HG02885 (cell line): ENCODE results near the gene MRPS7.
A peak's percentile ranks its signal among the peaks of the same experiment; 100 is the strongest.
"Not testable (repeated sequence)": the region's sequence is repeated elsewhere in the genome, so short reads cannot be mapped to it uniquely, and the experiment has no call there.

Experiments
- ATAC-seq: cut with Tn5 transposase; IDR thresholded peaks from one replicate; pipeline ENCODE4 v1.9.1; 2021; ENCODE audit warnings: mild to moderate bottlenecking; ENCODE audit not compliant: unreplicated experiment, poor library complexity

Gene MRPS7

DNA sequence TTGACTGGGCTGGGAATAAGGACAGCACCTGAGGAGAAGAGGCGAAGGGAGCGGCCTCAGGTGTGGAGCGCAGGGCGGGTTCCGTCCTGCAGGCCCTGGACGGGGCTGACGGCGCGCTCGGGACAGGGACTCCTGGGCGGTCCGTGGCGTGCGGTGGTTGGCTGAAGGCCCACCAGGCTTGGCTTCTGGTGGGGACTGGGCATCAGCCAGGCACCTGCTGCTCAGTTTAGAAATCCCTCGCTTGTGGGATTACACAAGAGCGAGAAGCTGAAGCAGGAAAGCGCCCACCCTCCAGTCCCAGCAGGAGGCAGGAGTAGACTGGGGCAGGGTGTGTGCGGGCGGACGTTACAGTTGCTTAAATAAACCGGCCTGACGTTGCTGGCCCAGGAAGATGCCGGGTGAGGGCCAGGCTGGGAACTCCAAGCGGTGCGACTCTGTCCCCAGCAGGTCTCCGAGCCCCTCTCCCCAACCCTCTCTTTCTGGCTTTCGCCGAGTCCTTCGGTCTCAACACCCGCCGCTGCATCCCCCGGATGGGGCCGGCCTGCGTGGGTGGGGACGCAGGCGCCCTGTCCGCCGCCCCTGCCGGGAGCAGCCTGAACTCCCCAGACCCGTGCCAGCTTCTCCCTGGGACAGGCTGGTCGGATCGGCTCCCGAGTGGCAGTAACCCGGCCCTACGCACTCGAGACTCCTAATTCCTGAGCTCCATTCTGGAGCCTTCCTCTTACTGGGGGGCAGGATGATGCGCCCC, 8.7 kb downstream of the MRPS7 start:
- peak; percentile 41 for ATAC-seq

DNA sequence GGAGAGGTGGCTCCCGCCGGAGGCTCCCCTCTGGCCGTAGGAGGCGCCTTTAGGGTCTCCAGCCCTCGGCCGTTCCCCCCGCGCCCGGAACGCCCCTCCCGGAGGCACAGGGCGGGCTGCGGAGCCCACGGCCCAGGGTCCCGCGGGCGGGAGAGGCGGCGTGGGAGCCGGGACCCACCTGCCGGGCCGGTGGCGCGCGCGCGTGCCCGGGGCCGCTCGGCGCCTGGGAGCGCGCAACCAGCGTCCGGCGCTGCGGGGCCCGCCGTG, 9.2 kb downstream of the MRPS7 start, which contains the start of gene MIF4GD:
Gene MIF4GD (minus strand): TSS at position 266 of the 267 bp plus-strand sequence. CDS start 1,036 bp downstream, outside the sequence.
- peak; percentile 37 for ATAC-seq

DNA sequence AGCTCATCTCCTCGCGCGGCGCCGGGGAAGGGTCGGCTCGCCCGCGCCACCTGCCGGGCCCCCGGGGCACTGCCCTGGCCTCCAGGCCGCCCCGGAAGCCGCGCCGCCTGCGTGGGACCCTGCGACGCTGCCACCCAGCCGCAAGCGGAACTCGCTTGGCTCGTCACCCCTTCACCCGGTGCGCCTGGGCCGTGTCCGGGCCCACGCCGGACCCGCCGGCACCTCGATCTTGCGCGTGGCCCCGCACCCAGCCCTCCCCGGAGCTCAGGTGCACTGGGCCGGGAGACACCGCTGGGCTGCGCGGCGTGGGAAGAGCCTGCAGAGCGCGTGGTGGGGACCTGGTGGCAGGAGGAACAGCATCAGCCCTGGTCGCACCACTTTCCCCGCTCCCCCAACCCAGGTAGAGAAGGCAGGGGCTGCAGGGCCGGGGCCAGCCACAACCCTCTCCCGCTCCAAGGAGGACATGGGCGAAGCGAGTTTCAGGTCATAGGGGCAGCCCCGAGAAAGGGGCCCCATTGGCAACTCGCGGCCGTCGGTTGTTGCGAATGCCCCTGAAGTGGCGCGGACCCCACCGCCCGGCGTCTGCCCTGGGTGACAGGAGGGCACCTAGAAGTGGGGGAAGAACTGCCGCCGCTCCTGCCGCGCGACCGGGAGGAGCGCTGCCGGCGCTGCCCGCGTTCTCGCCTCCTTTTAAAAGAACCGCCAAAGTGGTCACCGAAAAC, 9.7 kb downstream of the MRPS7 start:
- peak; percentile 74 for ATAC-seq

DNA sequence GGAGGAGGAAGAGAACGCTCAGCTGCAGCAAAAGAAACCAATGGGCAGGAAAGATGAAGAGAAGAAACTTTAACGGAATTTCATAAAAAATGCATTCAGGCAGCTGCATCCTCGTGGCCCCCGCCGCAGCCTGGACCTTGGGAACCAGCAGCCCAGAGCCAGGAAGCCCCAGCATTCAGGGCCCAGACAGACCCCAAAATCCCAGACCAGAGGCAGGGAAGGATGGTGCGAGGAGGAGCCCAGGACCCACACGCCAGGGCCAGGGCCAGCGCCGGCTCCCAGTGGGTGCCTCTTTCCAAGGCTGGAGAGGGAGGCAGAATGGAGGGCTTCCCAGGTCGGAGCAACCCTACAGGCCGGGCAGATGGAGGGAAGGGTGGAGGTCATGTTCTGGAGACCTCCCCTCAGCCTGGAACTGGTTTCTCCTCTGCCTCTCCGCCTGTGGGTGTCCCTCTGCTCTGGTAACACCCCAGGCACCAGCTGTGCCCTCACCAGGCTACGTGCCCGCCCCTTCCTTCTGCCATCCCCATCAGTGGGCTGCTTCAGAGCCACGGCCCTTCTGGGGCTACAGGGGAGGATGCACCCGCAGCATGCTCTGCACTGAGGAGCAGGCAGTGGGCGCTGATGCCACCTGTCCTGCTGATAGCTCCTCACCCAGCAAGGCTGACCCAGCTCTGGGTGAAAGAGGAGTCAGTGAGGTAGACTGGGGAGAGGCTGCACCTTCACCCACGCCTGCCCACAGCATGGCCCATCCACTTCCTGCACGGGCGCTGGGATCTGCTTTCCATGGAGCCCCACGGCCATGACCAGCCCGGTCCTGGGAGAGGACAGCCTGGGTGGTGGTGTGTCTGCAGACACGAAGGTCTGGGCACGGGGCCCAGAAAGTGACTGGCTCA, 10.5 kb downstream of the MRPS7 start:
- ATAC-seq: no peak

DNA sequence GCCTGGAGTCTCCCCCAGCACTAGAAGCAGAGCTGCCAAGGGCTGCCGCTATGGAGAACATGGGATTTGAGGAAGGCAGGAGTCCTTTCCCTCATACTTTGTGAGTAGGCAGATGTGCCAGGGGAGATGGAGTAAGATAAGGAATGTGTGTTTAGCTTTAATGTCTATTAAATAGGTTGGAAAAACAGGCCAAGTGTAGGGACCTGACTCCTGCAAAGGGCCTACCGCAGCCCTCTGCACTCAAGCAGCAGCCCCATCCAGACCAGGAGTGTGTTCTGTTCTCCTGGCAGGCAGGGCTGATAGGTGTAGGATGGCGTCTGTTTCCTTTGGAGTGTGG, 11.1 kb downstream of the MRPS7 start:
- no peak for ATAC-seq

DNA sequence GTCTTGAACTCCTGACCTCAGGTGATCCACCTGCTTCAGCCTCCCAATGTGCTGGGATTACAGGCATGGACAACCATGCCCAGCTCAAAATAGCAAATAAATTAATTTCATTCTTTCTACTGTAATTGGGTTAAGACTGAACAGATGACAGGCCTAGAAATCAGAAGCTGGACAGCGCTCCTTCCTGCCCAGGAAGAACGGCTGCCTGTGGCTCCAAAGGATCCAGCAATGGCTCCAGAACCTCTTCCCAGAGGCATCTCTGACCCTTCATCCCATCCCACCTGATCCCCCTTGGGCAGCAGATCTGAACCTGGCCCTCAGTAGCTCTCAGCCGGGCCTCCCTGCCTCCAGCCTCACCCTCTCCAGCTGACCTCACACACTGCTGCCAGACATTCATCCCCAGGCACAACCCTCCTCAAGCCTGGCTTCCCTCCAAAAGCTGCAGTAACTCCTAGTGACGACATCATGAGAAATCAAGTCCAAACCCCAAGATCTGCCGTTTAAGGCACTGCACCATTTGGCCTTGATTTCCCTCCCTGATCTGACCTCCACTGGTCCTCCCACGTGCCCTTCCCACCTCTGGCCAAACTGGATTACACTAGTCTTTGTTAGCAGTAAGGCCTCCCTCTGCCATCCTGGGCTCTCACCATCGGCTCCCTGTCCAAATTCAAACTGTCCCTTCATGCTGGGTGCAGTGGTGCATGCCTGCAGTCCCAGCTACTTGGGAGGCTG, 12.5 kb downstream of the MRPS7 start:
- ATAC-seq: no peak

DNA sequence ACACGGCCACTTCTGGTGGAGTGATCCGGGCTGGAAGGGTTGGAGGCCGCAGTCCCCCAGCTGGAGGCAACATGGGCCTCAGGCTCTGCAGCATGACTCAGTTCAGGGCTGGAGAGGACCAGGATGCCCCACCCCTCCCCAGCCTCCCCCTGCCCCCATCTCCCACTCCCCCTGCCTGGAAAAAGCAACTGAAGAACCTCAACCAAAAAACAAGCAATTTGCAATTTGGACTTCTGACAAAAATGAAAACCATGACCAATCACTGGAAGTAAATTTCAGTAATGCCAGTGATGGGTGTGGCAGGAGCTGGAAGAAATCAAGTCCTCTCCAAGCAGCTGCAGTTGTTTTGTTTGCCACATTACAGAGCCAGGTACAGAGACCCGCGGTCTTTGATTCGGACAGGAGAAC, 16.0 kb downstream of the MRPS7 start:
- ATAC-seq: no peak

DNA sequence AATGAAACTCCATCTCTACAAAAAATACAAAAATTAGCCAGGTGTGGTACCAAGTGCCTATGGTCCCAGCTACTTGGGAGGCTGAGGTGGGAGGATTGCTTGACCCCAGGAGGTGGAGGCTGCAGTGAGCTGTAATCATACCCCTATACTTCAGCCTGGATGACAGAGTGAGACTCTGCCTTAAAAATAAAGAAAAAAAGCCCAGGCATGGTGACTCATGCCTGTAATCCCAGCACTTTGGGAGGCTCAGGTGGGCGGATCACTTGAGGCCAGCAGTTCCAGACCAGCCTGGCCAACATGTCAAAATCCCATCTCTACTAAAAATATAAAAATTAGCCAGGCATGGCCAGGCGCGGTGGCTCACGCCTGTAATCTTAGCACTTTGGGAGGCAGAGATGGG, 18.5 kb downstream of the MRPS7 start:
- ATAC-seq: not testable (repeated sequence)

DNA sequence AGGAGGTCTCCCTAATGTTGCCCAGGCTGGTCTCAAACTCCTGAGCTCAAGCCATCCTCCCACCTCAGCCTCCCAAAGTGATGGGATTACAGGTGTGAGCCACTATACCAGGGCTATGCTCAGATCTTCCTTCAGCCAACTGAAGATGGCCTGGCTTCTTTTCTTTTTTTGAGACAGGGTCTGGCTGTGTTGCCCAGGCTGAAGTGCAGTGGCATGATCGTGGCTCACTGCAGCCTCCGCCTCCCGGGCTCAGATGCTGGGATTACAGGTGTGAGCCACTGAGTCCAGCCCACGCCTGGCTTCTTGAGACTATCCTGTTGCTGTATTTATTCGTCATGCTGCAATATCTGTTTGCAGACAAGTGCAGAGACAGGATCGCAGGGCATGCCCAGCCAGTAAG, 23.4 kb downstream of the MRPS7 start:
- ATAC-seq: no peak

DNA sequence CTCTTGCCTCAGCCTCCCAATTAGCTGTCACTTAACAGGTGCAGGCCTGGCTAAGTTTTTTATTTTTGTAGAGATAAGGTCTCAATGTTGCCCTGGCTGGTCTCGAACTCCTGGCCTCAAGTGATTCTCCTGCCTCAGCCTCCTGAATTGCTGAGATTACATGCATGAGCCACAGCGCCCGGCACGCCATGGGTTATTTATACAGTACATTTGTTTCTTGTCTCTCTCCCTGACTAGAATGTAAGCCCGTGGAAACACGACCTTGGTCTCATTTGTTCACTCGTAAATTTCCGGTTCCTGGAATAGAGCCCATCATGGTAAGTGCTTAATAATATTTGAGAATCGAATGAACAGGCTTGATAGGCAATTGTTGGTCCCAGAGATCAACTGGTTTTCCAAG, 25.5 kb downstream of the MRPS7 start:
- no peak for ATAC-seq

DNA sequence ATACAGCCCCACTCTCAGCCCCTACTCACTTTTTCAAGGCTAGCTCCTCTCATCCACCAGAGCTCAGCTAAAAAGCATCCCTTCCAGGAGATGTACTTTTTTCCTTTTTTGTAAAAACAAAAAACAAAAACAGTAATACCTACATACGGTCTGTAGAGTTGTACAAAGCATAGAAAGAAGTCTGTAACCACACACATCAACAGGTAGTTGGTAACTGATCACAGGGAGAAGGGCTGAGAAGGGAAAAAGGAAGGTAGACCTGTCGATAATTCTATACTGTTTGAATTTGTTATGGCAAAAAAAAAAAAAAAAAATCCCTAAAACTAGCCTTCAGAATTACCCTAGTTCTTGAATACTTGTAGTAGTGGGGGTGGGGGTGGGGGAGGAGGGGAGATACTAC, 26.7 kb downstream of the MRPS7 start:
- ATAC-seq: no peak

DNA sequence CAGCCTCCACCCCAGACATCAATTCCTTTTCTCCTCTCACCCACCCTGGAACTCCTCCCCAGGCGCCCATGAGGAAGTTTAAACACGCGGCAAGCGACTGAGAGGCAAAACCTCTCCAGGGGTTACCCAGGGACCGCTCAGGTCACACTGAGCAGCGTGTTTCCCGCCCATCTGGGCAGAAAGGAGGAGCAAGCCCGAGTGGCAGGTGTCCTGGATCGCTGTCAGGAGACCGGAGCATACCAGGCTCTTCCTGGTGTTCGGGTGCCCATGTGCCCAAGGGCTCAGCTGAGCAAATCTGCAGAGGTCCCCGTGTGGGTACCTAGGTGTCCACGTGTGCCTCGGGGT, 27.1 kb downstream of the MRPS7 start:
- peak; percentile 10 for ATAC-seq

DNA sequence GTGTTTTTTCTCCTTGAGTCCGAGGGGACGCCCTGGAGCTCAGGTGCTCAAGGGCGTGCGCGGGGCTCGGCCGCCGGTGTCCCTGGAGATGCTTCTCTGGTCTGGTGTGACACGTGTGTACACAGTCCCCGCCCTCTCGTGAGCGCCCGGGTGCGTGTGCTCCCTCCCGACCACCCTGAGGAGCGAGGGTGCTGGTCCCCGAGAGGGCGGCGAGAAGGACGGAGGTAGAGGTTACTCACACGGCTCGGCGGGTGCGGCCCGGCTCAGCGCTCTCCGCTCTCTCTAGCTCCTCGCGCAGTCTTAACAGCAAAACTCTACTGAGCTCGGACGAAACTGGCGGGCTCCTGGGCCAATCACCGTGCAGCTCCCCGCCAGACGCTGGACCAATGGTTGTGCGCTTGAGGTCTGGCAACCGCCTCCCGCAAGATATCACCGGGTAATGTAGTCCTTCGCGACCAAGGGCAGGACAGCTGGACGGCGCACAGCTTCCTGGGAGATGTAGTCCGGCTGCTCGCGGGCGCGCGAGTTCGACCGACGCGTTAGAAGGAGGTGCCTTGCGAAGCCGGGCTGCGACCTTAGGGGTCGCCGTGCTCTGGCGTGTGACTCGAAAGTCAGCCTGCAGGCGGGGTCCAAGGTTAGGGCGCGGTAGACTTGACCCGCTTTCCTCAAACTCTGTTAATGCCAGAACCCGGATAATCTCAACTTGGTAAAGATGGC, 27.6 kb downstream of the MRPS7 start, which contains the start of gene SLC25A19:
Gene SLC25A19 (minus strand): TSS at position 319 of the 717 bp plus-strand sequence. CDS start 2,669 bp downstream, outside the sequence.
- ATAC-seq: peak; percentile 91

DNA sequence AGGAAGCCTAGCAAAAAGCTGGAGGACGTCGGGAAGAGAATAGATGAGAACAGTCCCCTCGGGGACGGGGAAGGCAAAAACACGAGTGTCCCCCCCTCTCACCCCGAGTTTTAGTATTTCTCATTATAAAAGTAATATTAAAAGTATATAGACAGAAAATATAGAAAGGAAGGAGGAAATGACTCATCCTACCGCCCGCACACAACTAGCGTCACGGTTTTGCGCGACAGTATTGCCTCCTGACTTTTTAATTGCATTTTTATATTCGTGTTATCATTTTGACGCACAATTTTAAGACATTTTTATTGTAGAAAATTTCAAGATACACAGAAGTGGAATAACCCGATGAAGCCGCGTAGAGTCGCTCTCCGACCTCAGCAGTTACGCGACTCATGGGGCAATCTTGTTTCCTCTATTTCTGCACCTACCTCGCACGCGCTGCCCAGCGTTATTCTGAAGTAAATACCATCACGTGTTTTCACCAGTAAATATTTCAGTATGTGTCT, 28.2 kb downstream of the MRPS7 start:
- ATAC-seq: peak; percentile 25

DNA sequence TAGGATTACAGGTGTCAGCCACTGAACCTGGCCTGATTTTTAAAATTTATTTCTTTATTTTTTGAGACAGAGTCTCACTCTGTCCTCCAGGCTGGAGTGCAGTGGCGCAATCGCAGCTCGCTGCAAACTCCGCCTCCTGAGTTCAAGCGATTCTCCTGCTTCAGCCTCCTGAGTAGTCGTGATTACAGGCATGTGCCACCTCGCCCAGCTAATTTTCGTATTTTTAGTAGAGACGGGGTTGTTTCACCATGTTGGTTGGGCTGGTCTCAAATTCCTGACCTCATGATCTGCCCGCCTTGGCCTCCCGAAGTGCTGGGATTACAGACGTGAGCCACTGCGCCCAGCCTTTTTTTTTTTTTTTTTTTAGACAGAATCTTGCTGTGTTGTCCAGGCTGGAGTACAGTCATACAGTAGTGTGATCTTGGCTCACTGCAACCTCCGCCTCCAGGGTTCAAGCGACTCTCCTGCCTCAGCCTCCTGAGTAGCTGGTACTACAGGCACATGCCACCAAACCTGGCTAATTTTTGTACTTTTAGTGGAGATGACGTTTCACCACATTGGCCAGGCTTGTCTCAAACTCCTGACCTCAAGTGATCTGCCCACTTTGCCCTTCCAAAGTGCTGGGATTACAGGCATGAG, 31.2 kb downstream of the MRPS7 start:
- not testable (repeated sequence) for ATAC-seq

DNA sequence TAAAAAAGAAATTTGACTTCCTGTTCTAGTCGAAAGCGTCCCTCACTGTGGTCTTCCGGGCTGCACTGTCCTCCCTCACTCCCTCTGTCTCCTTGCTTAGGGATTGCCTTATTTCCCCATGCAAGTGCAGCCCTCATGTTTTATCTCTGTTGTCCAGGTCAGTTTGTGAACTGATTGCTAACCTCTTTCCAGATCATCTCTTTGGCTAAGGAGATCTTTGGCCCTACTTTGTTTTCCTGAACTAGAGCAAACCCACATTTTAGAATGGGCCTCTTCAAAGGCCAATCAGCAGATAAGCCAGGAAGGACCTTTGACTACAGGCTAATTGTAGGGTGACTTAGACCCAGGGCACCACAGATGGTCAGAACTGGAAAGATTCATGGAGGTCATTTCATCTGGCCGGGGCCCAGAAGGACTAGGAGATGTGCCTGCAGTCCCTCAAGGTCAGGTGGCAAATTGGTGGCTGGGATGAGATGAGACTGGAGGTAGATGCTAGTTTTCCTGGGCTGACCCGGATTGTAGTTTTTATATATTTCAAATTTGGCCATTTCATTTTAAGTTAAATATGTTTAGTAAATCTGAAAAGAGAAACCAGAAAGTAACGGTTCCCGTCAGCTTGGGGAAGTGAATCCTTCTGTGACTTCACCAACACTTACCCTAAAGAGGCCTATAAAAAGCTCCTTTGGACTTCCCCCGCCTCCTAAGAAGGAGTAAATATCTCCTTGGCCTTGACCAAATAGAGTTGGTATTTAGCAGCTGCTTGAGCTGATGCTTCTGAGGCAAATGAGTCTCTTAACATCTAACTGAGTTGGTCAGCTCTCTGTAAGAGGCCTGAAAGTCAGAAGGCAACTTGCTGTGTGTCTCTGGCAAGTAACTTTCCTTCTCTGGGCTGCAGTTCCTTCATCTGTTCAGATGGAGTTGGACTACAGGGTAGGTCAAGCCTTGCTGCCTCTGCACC, 33.8 kb downstream of the MRPS7 start:
- peak; percentile 72 for ATAC-seq

DNA sequence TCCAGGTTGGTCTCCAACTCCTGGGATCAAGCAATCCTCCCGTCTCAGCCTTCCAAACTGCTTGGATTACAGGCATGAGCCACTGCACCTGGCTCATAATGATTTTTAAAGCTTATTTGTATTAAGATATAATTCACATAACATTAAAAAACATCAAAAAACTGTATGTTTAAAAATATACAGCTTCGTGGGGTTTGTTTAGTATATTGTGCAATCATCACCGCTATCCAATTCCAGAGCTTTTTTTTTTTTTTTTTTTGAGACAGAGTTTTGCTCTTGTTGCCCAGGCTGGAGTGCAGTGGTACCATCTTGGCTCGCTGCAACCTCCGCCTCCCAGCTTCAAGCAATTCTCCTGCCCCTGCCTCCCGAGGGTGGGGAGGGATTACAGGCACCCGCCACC, 38.6 kb downstream of the MRPS7 start:
- no peak for ATAC-seq

DNA sequence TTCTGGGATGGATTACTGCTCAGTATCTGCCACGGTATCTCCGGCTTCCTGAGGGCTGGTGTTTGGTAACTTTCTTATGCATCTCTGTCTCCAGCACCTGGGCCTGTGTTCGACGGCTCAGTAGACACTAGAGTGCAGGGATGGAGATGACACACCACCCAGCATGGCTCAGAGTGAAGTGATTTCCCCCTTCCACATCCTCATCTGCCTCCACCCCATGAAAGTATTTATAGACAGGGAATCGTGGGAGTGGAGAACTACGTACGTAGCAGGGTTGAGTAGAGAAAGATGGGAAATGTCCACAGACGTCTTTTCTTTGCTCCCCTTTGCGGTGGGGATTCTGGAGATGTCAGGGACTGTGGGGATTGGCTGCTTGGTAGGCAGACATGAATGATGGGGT, 39.4 kb downstream of the MRPS7 start:
- ATAC-seq: no peak
